Mucosa of descending colon (tissue), 3 donors: ENCODE data around the gene CLDN9. TPM values are rescaled to one million over a fixed set of nuclear protein-coding genes. Genes with fewer than 3 reads are reported as not detected.

ENCODE experiments used
- ATAC-seq: fragments of 200-7000 bp; cut with Tn5 transposase; one replicate; pipeline ENCODE4 v1.9.1; 2020; ENCODE audit warnings: mild to moderate bottlenecking, moderate library complexity
- DNase-seq, 3 donors: peaks; one replicate each; pipeline ENCODE4 v3.0.0-alpha.2; 2020
- H3K36me3 ChIP-seq: fragments of 200-600 bp; one replicate; pipeline ENCODE4 v1.8.0; 2021; ENCODE audit warnings: low read depth, mild to moderate bottlenecking
- H3K4me1 ChIP-seq: fragments of 200-600 bp; one replicate; pipeline ENCODE4 v1.8.0; 2021; ENCODE audit warnings: low read depth, mild to moderate bottlenecking
- H3K4me3 ChIP-seq: fragments of 200-600 bp; one replicate; pipeline ENCODE4 v1.8.0; 2021; ENCODE audit warnings: mild to moderate bottlenecking
- H3K9me3 ChIP-seq: fragments of 200-600 bp; one replicate; pipeline ENCODE4 v1.8.0; 2021; ENCODE audit warnings: mild to moderate bottlenecking
- intact Hi-C, 2 donors: fragments of 100-400 bp; cut with DNase I in 1 of 2; cut with micrococcal nuclease in 1 of 2; formaldehyde crosslinking; loops; one replicate each; pipeline versions ENCODE4 v1.11.0 to v1.11.1; 2022; cut with DNase I, micrococcal nuclease
- total RNA-seq, 3 donors: library from RNA; stranded (reverse); fragmentation: NEBNext Ultra II Directional in 2 of 3; extraction: Animal tissue kit (Norgen Biotek cat#: 25700) in 2 of 3; gene quantifications; one replicate each; pipeline versions ENCODE4 v1.2.1 to v1.2.4, GENCODE V29; 2021 to 2023
- TF ChIP-seq, protein P1 (sequence below): fragments of 200-600 bp; IDR thresholded peaks from one replicate; pipeline ENCODE4 v1.8.0; 2022; ENCODE audit warnings: antibody characterized with exemption, mild to moderate bottlenecking
- donor health status: DM: no; HTN: no; CAD: no; lungs with moderate emphysema.
- donor health status: DM: no; HTN: no; CAD: no.
- donor health status: DM: no; HTN: yes; CAD: no.

The CLDN9 gene
- total RNA-seq, 3 donors from 2014 or later, result 0.14 to 0.61 (median 0.47) TPM

- ATAC-seq (no peak), DNase-seq (peak in 1 of 3 donors; percentile 62)
- intact Hi-C loops, result no loop called here
- no peak overlapping the region for H3K4me3 ChIP-seq
- H3K9me3 ChIP-seq, result no peaks in the 10 kb centered on the region
- H3K36me3 ChIP-seq, result no peaks in the 10 kb centered on the region
- peaks cover 26% of the 10 kb centered on the region for H3K4me1 ChIP-seq
- TF ChIP-seq, protein P1, sequence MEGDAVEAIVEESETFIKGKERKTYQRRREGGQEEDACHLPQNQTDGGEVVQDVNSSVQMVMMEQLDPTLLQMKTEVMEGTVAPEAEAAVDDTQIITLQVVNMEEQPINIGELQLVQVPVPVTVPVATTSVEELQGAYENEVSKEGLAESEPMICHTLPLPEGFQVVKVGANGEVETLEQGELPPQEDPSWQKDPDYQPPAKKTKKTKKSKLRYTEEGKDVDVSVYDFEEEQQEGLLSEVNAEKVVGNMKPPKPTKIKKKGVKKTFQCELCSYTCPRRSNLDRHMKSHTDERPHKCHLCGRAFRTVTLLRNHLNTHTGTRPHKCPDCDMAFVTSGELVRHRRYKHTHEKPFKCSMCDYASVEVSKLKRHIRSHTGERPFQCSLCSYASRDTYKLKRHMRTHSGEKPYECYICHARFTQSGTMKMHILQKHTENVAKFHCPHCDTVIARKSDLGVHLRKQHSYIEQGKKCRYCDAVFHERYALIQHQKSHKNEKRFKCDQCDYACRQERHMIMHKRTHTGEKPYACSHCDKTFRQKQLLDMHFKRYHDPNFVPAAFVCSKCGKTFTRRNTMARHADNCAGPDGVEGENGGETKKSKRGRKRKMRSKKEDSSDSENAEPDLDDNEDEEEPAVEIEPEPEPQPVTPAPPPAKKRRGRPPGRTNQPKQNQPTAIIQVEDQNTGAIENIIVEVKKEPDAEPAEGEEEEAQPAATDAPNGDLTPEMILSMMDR, result no peak
Measured at GRCh38 chr16:2981177-2981898, 31.4 kb upstream of the CLDN9 start.

DNA sequence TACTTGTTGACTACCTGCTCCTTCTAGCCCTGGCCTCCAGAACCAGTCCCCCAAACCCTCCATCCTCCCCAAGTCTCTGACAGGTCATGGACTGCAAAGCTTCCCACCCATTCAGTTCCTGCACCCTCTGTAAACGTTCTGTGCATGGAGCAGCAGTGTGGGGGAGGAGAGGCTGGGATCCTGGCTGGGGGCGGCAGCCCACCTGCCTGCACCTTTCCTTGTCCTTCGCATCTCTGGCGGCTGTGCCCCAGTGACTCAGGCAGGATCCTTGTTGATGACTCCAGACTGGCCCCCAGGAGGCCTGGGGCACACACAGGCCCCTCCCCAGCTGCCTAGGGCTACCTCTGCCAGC, 30.8 kb upstream of the CLDN9 start:
- Histone ChIP-seq H3K4me3 (no peak overlapping the region), H3K4me1 (peaks cover 26% of the 10 kb centered on the region), H3K36me3 (no peaks in the 10 kb centered on the region), H3K9me3 (no peaks in the 10 kb centered on the region)
- intact Hi-C loops, result no loop called here
- TF ChIP-seq, protein P1, result no peak
- DNase-seq (no peak), ATAC-seq (no peak)

DNA sequence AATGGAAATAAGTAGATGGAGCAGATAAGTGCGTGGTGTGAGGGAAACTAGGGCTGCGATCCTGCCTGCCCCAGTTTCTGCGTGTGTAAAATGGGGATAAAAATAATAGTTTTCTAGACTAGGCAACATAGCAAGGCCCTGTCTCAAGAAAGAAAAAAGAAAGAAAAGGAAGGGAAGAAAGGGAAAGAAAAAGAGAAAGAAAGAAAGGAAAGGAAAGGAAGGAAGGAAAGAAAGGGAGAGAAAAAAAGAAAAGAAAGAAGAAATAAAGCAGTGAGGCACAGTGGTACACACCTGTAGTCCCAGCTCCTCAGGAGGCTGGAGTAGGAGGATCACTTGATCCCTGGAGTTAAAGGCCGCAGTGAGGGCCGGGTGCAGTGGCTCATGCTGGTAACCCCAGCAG, 30.3 kb upstream of the CLDN9 start:
- H3K4me1 ChIP-seq, result peaks cover 26% of the 10 kb centered on the region

GRCh38 chr16:2983706-2984136, 29.0 kb upstream of the CLDN9 start:
- ATAC-seq, result peak; percentile 78
- intact Hi-C loops, result no loop called here
- TF ChIP-seq, protein P1, result peak; percentile 94
- no peak overlapping the region for H3K4me3 ChIP-seq
- H3K36me3 ChIP-seq, result no peaks in the 10 kb centered on the region
- H3K4me1 ChIP-seq, result peaks cover 23% of the 10 kb centered on the region
- DNase-seq, result peak; percentile 86 to 92 (median 86)
- H3K9me3 ChIP-seq, result no peaks in the 10 kb centered on the region

More for the DNA sequence above, 30.3 kb upstream of the CLDN9 start:
- DNase-seq (no peak), ATAC-seq (no peak)
- H3K9me3 ChIP-seq, result no peaks in the 10 kb centered on the region
- no peak overlapping the region for H3K4me3 ChIP-seq
- no peaks in the 10 kb centered on the region for H3K36me3 ChIP-seq
- intact Hi-C loops, result no loop called here
- TF ChIP-seq, protein P1, result no peak

- H3K36me3 ChIP-seq, result no peaks in the 10 kb centered on the region
- peaks cover 14% of the 10 kb centered on the region for H3K4me1 ChIP-seq
- no peaks in the 10 kb centered on the region for H3K9me3 ChIP-seq
- TF ChIP-seq, protein P1, result no peak
- no peak overlapping the region for H3K4me3 ChIP-seq
- intact Hi-C loops, result no loop called here
- no peak for DNase-seq
- no peak for ATAC-seq
Measured at GRCh38 chr16:2985462-2985861, 27.3 kb upstream of the CLDN9 start.
